GM12878 (cell line): ENCODE data around the gene CDHR2. TPM values are rescaled to one million over a fixed set of nuclear protein-coding genes. Genes with fewer than 3 reads are reported as not detected.

Experiments
- ATAC-seq: fragments of 200-7000 bp; cut with Tn5 transposase; 3 replicates; pipeline ENCODE4 v1.9.1; 2020; ENCODE audit warnings: mild to moderate bottlenecking, moderate library complexity
- BruUV-seq: library from RNA; stranded (reverse); fragments of 400-500 nt; replicated peaks from 2 replicates; lab custom pipeline; 2021; lab: Mats Ljungman, UMichigan
- CTCF ChIA-PET: fragments of 300-600 bp; sonication (Branson Sonifier 250); formaldehyde crosslinking; extraction: SDS; loops from one replicate; lab custom pipeline; 2021; ENCODE audit warnings: inconsistent platforms; lab: Yijun Ruan, JAX
- POLR2A ChIA-PET: fragments of 350-600 bp; formaldehyde crosslinking; extraction: SDS; loops from one replicate; lab custom pipeline; 2021; ENCODE audit warnings: inconsistent platforms; lab: Charles Lee
- RAD21 ChIA-PET: fragments of 300-600 bp; sonication (Branson Sonifier 250); formaldehyde crosslinking; loops from one replicate; lab custom pipeline; 2023; ENCODE audit warnings: antibody characterized with exemption; ENCODE audit not compliant: unreplicated experiment; lab: Charles Lee
- SMC1A ChIA-PET: fragments of 300-600 bp; sonication (Branson Sonifier 250); formaldehyde crosslinking; loops from one replicate; lab custom pipeline; 2023; ENCODE audit not compliant: unreplicated experiment, uncharacterized antibody; lab: Charles Lee
- DNase-seq: peaks from one replicate; pipeline ENCODE4 v3.0.0-alpha.2; 2011; ENCODE audit warnings: low read depth, low spot score
- FAIRE-seq: peaks from 3 replicates; lab custom pipeline; 2011; peaks lifted over from hg19 to GRCh38; lab: Jason Lieb, UNC
- H2AFZ ChIP-seq: 2 replicates; pipeline ENCODE4 v1.6.0; 2011; ENCODE audit warnings: low read depth, low read length, control low read depth; ENCODE audit not compliant: control insufficient read depth
- H3K27ac ChIP-seq: 2 replicates; pipeline ENCODE4 v1.5.1; 2011; ENCODE audit warnings: control low read depth; ENCODE audit not compliant: control insufficient read depth, insufficient read depth
- H3K27me3 ChIP-seq, 2 experiments: replicated peaks in 1 of 2; 2 replicates each; pipeline versions ENCODE4 v1.6.0 to v1.6.1; 2011; ENCODE audit warnings: low read length in 1 of 2; ENCODE audit not compliant: control insufficient read depth in 2 of 2, insufficient read depth in 2 of 2
- H3K36me3 ChIP-seq, 2 experiments: 2 replicates each; pipeline ENCODE4 v1.5.1; 2011; ENCODE audit warnings: low read length in 1 of 2; ENCODE audit not compliant: control insufficient read depth in 2 of 2, insufficient read depth in 2 of 2
- H3K4me1 ChIP-seq: 2 replicates; pipeline ENCODE4 v1.6.1; 2011; ENCODE audit warnings: mild to moderate bottlenecking, low read length, moderate library complexity, mixed read lengths; ENCODE audit not compliant: control insufficient read depth, insufficient read depth
- H3K4me2 ChIP-seq: 2 replicates; pipeline ENCODE4 v1.6.0; 2011; ENCODE audit warnings: control low read depth; ENCODE audit not compliant: control insufficient read depth, insufficient read depth
- H3K4me3 ChIP-seq: fragments of 200-600 bp; sonication (generic); 2 replicates; pipeline ENCODE4 v1.5.1; 2016
- H3K79me2 ChIP-seq: 2 replicates; pipeline ENCODE4 v1.6.0; 2011; ENCODE audit warnings: low read length; ENCODE audit not compliant: control insufficient read depth, insufficient read depth
- H3K9ac ChIP-seq: 2 replicates; pipeline ENCODE4 v1.8.0; 2011; ENCODE audit warnings: low read length, control low read depth, mixed read lengths; ENCODE audit not compliant: control insufficient read depth, insufficient read depth
- H3K9me3 ChIP-seq: replicated peaks from 3 replicates; pipeline ENCODE4 v1.5.1; 2011; ENCODE audit warnings: mild to moderate bottlenecking, low read length; ENCODE audit not compliant: control insufficient read depth, insufficient read depth
- H4K20me1 ChIP-seq: 2 replicates; pipeline ENCODE4 v1.6.0; 2011; ENCODE audit not compliant: control insufficient read depth, insufficient read depth
- BMI1 ChIP-seq: fragments of 450-650 bp; IDR thresholded peaks from 2 replicates; pipeline ENCODE4 v1.6.1; 2016; ENCODE audit warnings: mild to moderate bottlenecking, moderate library complexity, borderline replicate concordance
- CBFB ChIP-seq: IDR thresholded peaks from 2 replicates; pipeline ENCODE4 v1.6.1; 2016; ENCODE audit warnings: antibody characterized with exemption, low read depth
- EGR1 ChIP-seq, 2 experiments: IDR thresholded peaks; 1 replicate in 1 of 2; 2 replicates in 1 of 2; pipeline ENCODE4 v1.6.1; 2011 to 2012; ENCODE audit warnings: low read depth in 2 of 2, low read length in 2 of 2, borderline replicate concordance in 1 of 2, mild to moderate bottlenecking in 1 of 2, moderate library complexity in 1 of 2
- EP300 ChIP-seq, 2 experiments: fragments of 150-350 bp in 1 of 2; IDR thresholded peaks; 2 replicates each; pipeline ENCODE4 v1.6.1; 2011 to 2012; ENCODE audit warnings: low read depth in 2 of 2, low read length in 2 of 2, borderline replicate concordance in 1 of 2, improper control_type of control experiment in 1 of 2, inconsistent platforms in 1 of 2; ENCODE audit not compliant: control insufficient read depth in 1 of 2
- GABPA ChIP-seq: IDR thresholded peaks from 2 replicates; pipeline ENCODE4 v1.6.1; 2014; ENCODE audit warnings: antibody characterized with exemption, low read depth, mild to moderate bottlenecking, inconsistent platforms
- HCFC1 ChIP-seq: fragments of 150-350 bp; IDR thresholded peaks from 2 replicates; pipeline ENCODE4 v1.6.1; 2014; ENCODE audit warnings: low read length
- MYC ChIP-seq: IDR thresholded peaks from 2 replicates; pipeline ENCODE4 v1.6.1; 2011; ENCODE audit warnings: mild to moderate bottlenecking, low read length, moderate library complexity, inconsistent platforms; ENCODE audit not compliant: insufficient read depth, insufficient replicate concordance, insufficient read length, severe bottlenecking
- NFXL1 ChIP-seq: fragments of 450-650 bp; IDR thresholded peaks from 2 replicates; pipeline ENCODE4 v1.6.1; 2017; ENCODE audit warnings: antibody characterized with exemption, mild to moderate bottlenecking, borderline replicate concordance
- POLR2A ChIP-seq: IDR thresholded peaks from 2 replicates; pipeline ENCODE4 v1.6.1; 2011; ENCODE audit warnings: low read depth, mild to moderate bottlenecking, low read length
- RAD21 ChIP-seq: IDR thresholded peaks from 2 replicates; pipeline ENCODE4 v1.6.1; 2011; ENCODE audit warnings: mild to moderate bottlenecking, low read depth, low read length, moderate library complexity; ENCODE audit not compliant: insufficient read depth
- RCOR1 ChIP-seq: conservative IDR thresholded peaks from 2 replicates; pipeline ENCODE4 v1.6.1; 2012; ENCODE audit warnings: low read depth, low read length, improper control_type of control experiment
- SMC3 ChIP-seq: IDR thresholded peaks from 2 replicates; pipeline ENCODE4 v1.6.1; 2011; ENCODE audit warnings: low read length, improper control_type of control experiment, borderline replicate concordance
- ZNF274 ChIP-seq: IDR thresholded peaks from one replicate; pipeline ENCODE4 v1.8.0; 2011; ENCODE audit not compliant: insufficient read length, insufficient read depth
- WGBS: methylation state at CpG from one replicate; pipeline ENCODE4 v1.1.6; 2016; ENCODE audit warnings: low lambda C conversion rate; ENCODE audit not compliant: insufficient replicate concordance, insufficient coverage; ENCODE audit errors: missing lambda C conversion rate; 5-methylcytosine and 5-hydroxymethylcytosine counted together
- in situ Hi-C: fragments of 300-500 bp; cut with MboI; formaldehyde crosslinking; loops from 9 replicates; pipeline ENCODE4 v1.14.3; 2018; ENCODE audit warnings: mixed read lengths
- intact Hi-C: fragments of 100-400 bp; cut with micrococcal nuclease; formaldehyde crosslinking; loops from one replicate; pipeline ENCODE4 v1.14.2; 2022; ENCODE audit not compliant: unreplicated experiment
- polyA plus RNA-seq, 11 experiments: library from polyadenylated mRNA; depleted of rRNA in 4 of 11; unstranded in 6 of 11; stranded (reverse) in 5 of 11; fragments of >200 nt; fragmentation: Nextera tagmentation in 4 of 11; fragmentation: Illumina TruSeq in 1 of 11; extraction: Ambion mirVana in 4 of 11; extraction: Trizol in 1 of 11; gene quantifications; 1 replicate in 1 of 11; 2 replicates in 10 of 11; pipeline versions ENCODE4 v1.2.1 to v1.2.3, GENCODE V29; 2011 to 2016; ENCODE audit warnings: inconsistent platforms in 2 of 11, missing spikeins in 2 of 11, low read depth in 1 of 11
- total RNA-seq, 4 experiments: library from RNA; depleted of rRNA in 3 of 4; stranded (reverse); fragments of >200 nt in 3 of 4; fragmentation: Illumina TruSeq in 1 of 4; extraction: Trizol in 1 of 4; gene quantifications; 2 replicates each; pipeline versions ENCODE4 v1.2.1 to v1.2.3, GENCODE V29; 2013 to 2021
- TF ChIP-seq, protein P1 (sequence below): fragments of 450-650 bp; IDR thresholded peaks from 2 replicates; pipeline ENCODE4 v1.6.1; 2017; ENCODE audit warnings: borderline replicate concordance

CDHR2 gene
- total and polyA plus RNA-seq, 10 of the 15 experiments (the other 5 are each of a cell fraction or from before 2014, with no cell fraction given): 0.03 to 0.46 (median 0.06) TPM; not detected in 5

GRCh38 chr5:176581361-176581760 is 32.2 kb downstream of the CDHR2 start (continued):
- no peak for TF ChIP-seq SMC3

DNA sequence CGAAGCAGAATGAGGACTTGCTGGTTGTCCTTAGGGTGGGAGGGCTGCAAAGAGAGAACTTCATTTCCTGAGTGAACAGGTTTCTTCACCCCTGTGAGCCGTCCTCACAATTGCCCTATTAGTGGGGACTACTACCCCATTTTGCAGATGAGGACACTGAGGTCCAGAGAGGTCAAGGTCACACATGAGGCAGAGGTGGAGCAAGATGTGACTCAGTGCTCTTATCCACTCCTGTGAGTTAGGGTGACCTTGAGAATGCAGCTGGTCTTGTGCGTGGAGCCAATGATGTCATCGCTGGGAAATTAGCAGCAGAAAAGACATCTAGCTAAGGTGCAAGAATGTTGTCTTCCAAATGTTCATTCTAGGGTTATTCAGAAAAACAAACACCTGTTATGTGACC is 33.9 kb downstream of the CDHR2 start:
- Histone ChIP-seq H4K20me1 (no peaks in the 10 kb centered on the region), H3K27ac (no peak overlapping the region), H2AFZ (no peak overlapping the region), H3K4me3 (no peak overlapping the region), H3K4me2 (no peak overlapping the region), H3K27me3 (no peaks in the 10 kb centered on the region), H3K79me2 (no peaks in the 10 kb centered on the region), H3K36me3 (no peaks in the 10 kb centered on the region), H3K9me3 (peaks cover 8% of the 10 kb centered on the region; the same call in 2 of the 3 replicates), H3K4me1 (no peaks in the 10 kb centered on the region), H3K9ac (no peak overlapping the region)
- no TSS peak for BruUV-seq
- ChIA-PET CTCF (interaction anchor here (1.3 kb wide), 1 partner anchor 167 kb away, joined by 3 read pairs; the partner anchor contains the start of gene CLTB), POLR2A (no interaction called here), SMC1A (no interaction called here), RAD21 (no interaction called here)
- TF ChIP-seq ZNF274 (no peak), BMI1 (no peak), EP300 (IDR thresholded peaks at IDR 0.05; ENCODE audit: borderline replicate concordance in 1 of 2, control insufficient read depth in 1 of 2, low read depth in 2 of 2, low read length in 2 of 2) (no peak), MYC (no peak), CBFB (no peak), RCOR1 (no peak), RAD21 (no peak), POLR2A (no peak), NFXL1 (no peak), HCFC1 (no peak), EGR1 (IDR thresholded peaks at IDR 0.05; ENCODE audit: borderline replicate concordance in 1 of 2, low read depth in 2 of 2, low read length in 2 of 2) (no peak), GABPA (no peak)
- TF ChIP-seq, protein P1, sequence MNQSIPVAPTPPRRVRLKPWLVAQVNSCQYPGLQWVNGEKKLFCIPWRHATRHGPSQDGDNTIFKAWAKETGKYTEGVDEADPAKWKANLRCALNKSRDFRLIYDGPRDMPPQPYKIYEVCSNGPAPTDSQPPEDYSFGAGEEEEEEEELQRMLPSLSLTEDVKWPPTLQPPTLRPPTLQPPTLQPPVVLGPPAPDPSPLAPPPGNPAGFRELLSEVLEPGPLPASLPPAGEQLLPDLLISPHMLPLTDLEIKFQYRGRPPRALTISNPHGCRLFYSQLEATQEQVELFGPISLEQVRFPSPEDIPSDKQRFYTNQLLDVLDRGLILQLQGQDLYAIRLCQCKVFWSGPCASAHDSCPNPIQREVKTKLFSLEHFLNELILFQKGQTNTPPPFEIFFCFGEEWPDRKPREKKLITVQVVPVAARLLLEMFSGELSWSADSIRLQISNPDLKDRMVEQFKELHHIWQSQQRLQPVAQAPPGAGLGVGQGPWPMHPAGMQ: no peak
- no peak for DNase-seq
- 22% methylated on average over 4 of the region's 4 CpGs for WGBS
- no peak for ATAC-seq
- in situ Hi-C loops (loop anchor here (25.0 kb wide), 1 partner anchor 846 kb away; no protein-coding TSS in a partner anchor), intact Hi-C loops (no loop called here)
- no peak for FAIRE-seq
